K562 (cell line): ENCODE measurements around the gene SNPH.

ENCODE experiments used
- GATAD2B ChIP-seq: fragments of 450-650 bp; IDR thresholded peaks from 2 replicates; pipeline ENCODE4 v1.6.1; 2017; ENCODE audit warnings: mild to moderate bottlenecking, borderline replicate concordance
- HDAC1 ChIP-seq, 2 experiments: fragments of 450-650 bp; IDR thresholded peaks; 2 replicates each; pipeline ENCODE4 v1.6.1; 2016 to 2017; ENCODE audit warnings: inconsistent platforms in 1 of 2, mild to moderate bottlenecking in 1 of 2, moderate library complexity in 1 of 2
- JUN ChIP-seq, 2 experiments: sonication (generic) in 1 of 2; formaldehyde crosslinking in 1 of 2; IDR thresholded peaks; 2 replicates each; pipeline versions ENCODE4 v1.6.1 to v1.8.0; 2012 to 2022; ENCODE audit warnings: borderline replicate concordance in 2 of 2, mild to moderate bottlenecking in 2 of 2, improper control_type of control experiment in 1 of 2, low read depth in 1 of 2, low read length in 1 of 2, missing genetic modification reagents in 1 of 2
- SP1 ChIP-seq: sonication (generic); formaldehyde crosslinking; IDR thresholded peaks from 2 replicates; pipeline ENCODE4 v1.8.1; 2022; ENCODE audit warnings: mild to moderate bottlenecking, missing genetic modification reagents
- ZFX ChIP-seq: sonication (generic); formaldehyde crosslinking; IDR thresholded peaks from 2 replicates; pipeline ENCODE4 v1.8.0; 2022; ENCODE audit warnings: mild to moderate bottlenecking, missing genetic modification reagents, moderate library complexity
- TF ChIP-seq, protein P1 (sequence below), 3 experiments: IDR thresholded peaks in 2 of 3; conservative IDR thresholded peaks in 1 of 3; 2 replicates each; pipeline ENCODE4 v1.5.1; 2011 to 2012; ENCODE audit warnings: low read length in 3 of 3, mild to moderate bottlenecking in 3 of 3, control low read depth in 2 of 3, improper control_type of control experiment in 1 of 3, inconsistent platforms in 1 of 3, low read depth in 1 of 3, mixed read lengths in 1 of 3, moderate library complexity in 1 of 3; ENCODE audit not compliant: insufficient read depth in 2 of 3

DNA sequence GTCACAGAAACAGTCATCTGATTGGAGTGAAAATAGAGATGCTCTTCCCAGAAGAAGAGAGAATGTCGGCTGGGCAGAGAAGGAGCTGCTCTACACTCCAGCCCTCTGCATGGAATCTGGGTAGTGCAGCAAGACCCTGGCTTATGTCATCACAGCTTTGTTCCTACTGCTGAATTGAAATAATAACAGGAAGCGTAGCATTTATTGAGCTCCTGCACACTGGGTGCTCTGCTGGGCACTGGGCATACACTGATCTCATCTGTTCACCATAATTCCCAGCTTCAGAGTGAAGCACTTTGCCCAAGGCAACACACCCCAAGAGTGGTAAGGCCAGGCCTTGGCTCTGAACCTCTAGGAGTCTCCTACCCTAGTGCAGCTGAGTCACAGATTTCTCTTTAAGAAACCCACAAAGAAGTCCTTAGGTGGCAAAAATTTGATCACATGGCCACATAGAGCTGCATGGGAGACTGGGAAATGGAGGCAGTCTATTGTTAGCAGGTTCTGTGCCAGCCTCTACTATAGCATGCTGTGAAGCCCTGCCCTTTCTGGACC, 66.7 kb downstream of the SNPH start:
- TF ChIP-seq, protein P1, sequence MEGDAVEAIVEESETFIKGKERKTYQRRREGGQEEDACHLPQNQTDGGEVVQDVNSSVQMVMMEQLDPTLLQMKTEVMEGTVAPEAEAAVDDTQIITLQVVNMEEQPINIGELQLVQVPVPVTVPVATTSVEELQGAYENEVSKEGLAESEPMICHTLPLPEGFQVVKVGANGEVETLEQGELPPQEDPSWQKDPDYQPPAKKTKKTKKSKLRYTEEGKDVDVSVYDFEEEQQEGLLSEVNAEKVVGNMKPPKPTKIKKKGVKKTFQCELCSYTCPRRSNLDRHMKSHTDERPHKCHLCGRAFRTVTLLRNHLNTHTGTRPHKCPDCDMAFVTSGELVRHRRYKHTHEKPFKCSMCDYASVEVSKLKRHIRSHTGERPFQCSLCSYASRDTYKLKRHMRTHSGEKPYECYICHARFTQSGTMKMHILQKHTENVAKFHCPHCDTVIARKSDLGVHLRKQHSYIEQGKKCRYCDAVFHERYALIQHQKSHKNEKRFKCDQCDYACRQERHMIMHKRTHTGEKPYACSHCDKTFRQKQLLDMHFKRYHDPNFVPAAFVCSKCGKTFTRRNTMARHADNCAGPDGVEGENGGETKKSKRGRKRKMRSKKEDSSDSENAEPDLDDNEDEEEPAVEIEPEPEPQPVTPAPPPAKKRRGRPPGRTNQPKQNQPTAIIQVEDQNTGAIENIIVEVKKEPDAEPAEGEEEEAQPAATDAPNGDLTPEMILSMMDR (IDR thresholded peaks at IDR 0.05 in 2 of 3, conservative IDR thresholded peaks at IDR 0.05 in 1 of 3; ENCODE audit: insufficient read depth in 2 of 3, low read depth in 1 of 3, low read length in 3 of 3): no peak
- TF ChIP-seq SP1 (CRISPR knock-in tag): no peak
- no peak for TF ChIP-seq ZFX (CRISPR knock-in tag)
- no peak for TF ChIP-seq HDAC1 (IDR thresholded peaks at IDR 0.05)
- TF ChIP-seq GATAD2B: no peak
- no peak for TF ChIP-seq JUN (IDR thresholded peaks at IDR 0.05; ENCODE audit: borderline replicate concordance, low read depth, low read length)
- TF ChIP-seq JUN (CRISPR knock-in tag; IDR thresholded peaks at IDR 0.05; ENCODE audit: borderline replicate concordance): no peak
